HL-60 (cell line): ENCODE data around the gene TAS2R39.

Source experiments
- DNase-seq, 2 experiments: peaks; one replicate each; pipeline ENCODE4 v3.0.0-alpha.2; 2010 to 2020; ENCODE audit warnings: low read depth in 1 of 2, low spot score in 1 of 2
- H3K27ac ChIP-seq: fragments of 250-450 bp; sonication (Bioruptor Pico); replicated peaks from 2 replicates; pipeline ENCODE4 v1.5.1; 2020; ENCODE audit warnings: mild to moderate bottlenecking, moderate library complexity
- H3K27me3 ChIP-seq: fragments of 250-450 bp; sonication (Bioruptor Pico); 2 replicates; pipeline ENCODE4 v1.5.1; 2021; ENCODE audit warnings: mild to moderate bottlenecking, moderate library complexity; ENCODE audit not compliant: insufficient read depth, poor library complexity, severe bottlenecking
- H3K4me3 ChIP-seq: replicated peaks from 2 replicates; pipeline ENCODE4 v1.5.1; 2011; ENCODE audit warnings: mild to moderate bottlenecking, control low read depth, low read length; ENCODE audit not compliant: insufficient read depth
- GABPA ChIP-seq: IDR thresholded peaks from 2 replicates; pipeline ENCODE4 v1.6.1; 2012; ENCODE audit warnings: low read depth
- POLR2AphosphoS5 ChIP-seq: IDR thresholded peaks from 2 replicates; pipeline ENCODE4 v1.6.1; 2012; ENCODE audit warnings: low read depth
- SPI1 ChIP-seq: IDR thresholded peaks from 2 replicates; pipeline ENCODE4 v1.6.1; 2012; ENCODE audit warnings: low read depth, mild to moderate bottlenecking, borderline replicate concordance
- TF ChIP-seq, protein P1 (sequence below): IDR thresholded peaks from one replicate; pipeline ENCODE4 v1.5.1; 2011; ENCODE audit warnings: low read length, control low read depth, inconsistent platforms; ENCODE audit not compliant: insufficient read depth
- TF ChIP-seq, protein P2 (sequence below): IDR thresholded peaks from 2 replicates; pipeline ENCODE4 v1.6.1; 2012; ENCODE audit warnings: low read depth; ENCODE audit not compliant: insufficient replicate concordance

Gene TAS2R39

DNA sequence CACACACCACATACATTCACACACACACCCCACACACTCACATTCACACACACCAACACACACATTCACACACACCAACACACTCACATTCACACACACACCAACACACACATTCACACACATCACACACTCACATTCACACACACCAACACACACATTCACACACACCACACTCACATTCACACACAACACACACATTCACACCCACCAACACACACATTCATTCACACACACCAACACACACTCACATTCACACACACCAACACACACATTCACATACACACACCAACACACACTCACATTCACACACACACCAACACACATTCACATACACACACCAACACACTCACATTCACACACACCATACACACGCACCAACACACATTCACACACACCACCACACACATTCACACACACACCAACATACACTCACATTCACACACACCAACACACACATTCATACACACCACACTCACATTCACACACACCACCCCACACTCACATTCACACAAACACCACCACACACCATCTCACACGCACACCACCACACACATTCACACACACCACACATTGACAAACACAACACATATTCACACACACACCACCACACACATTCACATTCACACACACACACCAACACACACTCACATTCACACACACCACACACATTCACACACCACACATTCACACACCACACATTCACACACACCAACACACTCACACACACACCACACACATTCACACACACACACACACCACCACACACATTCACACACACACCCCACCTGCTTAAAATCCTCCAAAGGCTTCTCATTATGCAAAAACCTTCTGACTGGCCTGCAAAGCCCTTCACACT lies 47.6 kb downstream of the TAS2R39 start:
- TF ChIP-seq GABPA (no peak), SPI1 (no peak), POLR2AphosphoS5 (no peak)
- TF ChIP-seq, protein P1, sequence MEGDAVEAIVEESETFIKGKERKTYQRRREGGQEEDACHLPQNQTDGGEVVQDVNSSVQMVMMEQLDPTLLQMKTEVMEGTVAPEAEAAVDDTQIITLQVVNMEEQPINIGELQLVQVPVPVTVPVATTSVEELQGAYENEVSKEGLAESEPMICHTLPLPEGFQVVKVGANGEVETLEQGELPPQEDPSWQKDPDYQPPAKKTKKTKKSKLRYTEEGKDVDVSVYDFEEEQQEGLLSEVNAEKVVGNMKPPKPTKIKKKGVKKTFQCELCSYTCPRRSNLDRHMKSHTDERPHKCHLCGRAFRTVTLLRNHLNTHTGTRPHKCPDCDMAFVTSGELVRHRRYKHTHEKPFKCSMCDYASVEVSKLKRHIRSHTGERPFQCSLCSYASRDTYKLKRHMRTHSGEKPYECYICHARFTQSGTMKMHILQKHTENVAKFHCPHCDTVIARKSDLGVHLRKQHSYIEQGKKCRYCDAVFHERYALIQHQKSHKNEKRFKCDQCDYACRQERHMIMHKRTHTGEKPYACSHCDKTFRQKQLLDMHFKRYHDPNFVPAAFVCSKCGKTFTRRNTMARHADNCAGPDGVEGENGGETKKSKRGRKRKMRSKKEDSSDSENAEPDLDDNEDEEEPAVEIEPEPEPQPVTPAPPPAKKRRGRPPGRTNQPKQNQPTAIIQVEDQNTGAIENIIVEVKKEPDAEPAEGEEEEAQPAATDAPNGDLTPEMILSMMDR: no peak
- TF ChIP-seq, protein P2, sequence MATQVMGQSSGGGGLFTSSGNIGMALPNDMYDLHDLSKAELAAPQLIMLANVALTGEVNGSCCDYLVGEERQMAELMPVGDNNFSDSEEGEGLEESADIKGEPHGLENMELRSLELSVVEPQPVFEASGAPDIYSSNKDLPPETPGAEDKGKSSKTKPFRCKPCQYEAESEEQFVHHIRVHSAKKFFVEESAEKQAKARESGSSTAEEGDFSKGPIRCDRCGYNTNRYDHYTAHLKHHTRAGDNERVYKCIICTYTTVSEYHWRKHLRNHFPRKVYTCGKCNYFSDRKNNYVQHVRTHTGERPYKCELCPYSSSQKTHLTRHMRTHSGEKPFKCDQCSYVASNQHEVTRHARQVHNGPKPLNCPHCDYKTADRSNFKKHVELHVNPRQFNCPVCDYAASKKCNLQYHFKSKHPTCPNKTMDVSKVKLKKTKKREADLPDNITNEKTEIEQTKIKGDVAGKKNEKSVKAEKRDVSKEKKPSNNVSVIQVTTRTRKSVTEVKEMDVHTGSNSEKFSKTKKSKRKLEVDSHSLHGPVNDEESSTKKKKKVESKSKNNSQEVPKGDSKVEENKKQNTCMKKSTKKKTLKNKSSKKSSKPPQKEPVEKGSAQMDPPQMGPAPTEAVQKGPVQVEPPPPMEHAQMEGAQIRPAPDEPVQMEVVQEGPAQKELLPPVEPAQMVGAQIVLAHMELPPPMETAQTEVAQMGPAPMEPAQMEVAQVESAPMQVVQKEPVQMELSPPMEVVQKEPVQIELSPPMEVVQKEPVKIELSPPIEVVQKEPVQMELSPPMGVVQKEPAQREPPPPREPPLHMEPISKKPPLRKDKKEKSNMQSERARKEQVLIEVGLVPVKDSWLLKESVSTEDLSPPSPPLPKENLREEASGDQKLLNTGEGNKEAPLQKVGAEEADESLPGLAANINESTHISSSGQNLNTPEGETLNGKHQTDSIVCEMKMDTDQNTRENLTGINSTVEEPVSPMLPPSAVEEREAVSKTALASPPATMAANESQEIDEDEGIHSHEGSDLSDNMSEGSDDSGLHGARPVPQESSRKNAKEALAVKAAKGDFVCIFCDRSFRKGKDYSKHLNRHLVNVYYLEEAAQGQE: no peak
- Histone ChIP-seq H3K27me3 (no peaks in the 10 kb centered on the region), H3K4me3 (no peak overlapping the region), H3K27ac (no peak overlapping the region)
- no peak for DNase-seq
